HG03139 (cell line): ENCODE measurements around the gene GBF1.
"Not testable (repeated sequence)": the region's sequence is repeated elsewhere in the genome, so short reads cannot be mapped to it uniquely, and the experiment has no call there.

Source experiments
- ATAC-seq: cut with Tn5 transposase; IDR thresholded peaks from one replicate; pipeline ENCODE4 v1.9.1; 2021; ENCODE audit not compliant: unreplicated experiment

The GBF1 gene

GRCh38 chr10:102233997-102234396 is 11.3 kb upstream of the GBF1 start:
- ATAC-seq = no peak

GRCh38 chr10:102234888-102235597 is 10.3 kb upstream of the GBF1 start:
- no peak for ATAC-seq

GRCh38 chr10:102235598-102235920 is 9.8 kb upstream of the GBF1 start:
- ATAC-seq = no peak

GRCh38 chr10:102236006-102236405 is 9.3 kb upstream of the GBF1 start:
- no peak for ATAC-seq

GRCh38 chr10:102237711-102238252 is 7.5 kb upstream of the GBF1 start:
- no peak for ATAC-seq

- no peak for ATAC-seq
Observed at GRCh38 chr10:102240467-102241031, 4.8 kb upstream of the GBF1 start.

- ATAC-seq = no peak
Observed at GRCh38 chr10:102241032-102241443, 4.3 kb upstream of the GBF1 start.

- no peak for ATAC-seq
Observed at GRCh38 chr10:102241444-102242117, 3.8 kb upstream of the GBF1 start, which contains the start of gene PITX3. TSS of gene PITX3 (minus strand) at chr10:102241512. CDS start at chr10:102232080, 9,432 bp downstream.

GRCh38 chr10:102242118-102242485 is 3.2 kb upstream of the GBF1 start:
- ATAC-seq = no peak

GRCh38 chr10:102243309-102243708 is 2.0 kb upstream of the GBF1 start:
- ATAC-seq = no peak

GRCh38 chr10:102245932-102246251 is 560 bp downstream of the GBF1 start:
- ATAC-seq = no peak

GRCh38 chr10:102246261-102246660 is 929 bp downstream of the GBF1 start:
- ATAC-seq = no peak

- no peak for ATAC-seq
Observed at GRCh38 chr10:102247734-102248133, 2.4 kb downstream of the GBF1 start.

- not testable (repeated sequence) for ATAC-seq
Observed at GRCh38 chr10:102252508-102252907, 7.2 kb downstream of the GBF1 start.

- no peak for ATAC-seq
Observed at GRCh38 chr10:102254426-102254825, 9.1 kb downstream of the GBF1 start.

- no peak for ATAC-seq
Observed at GRCh38 chr10:102255404-102255803, 10.1 kb downstream of the GBF1 start.

GRCh38 chr10:102261196-102261595 is 15.9 kb downstream of the GBF1 start:
- no peak for ATAC-seq

- ATAC-seq = no peak
Observed at GRCh38 chr10:102261842-102262241, 16.5 kb downstream of the GBF1 start.

- no peak for ATAC-seq
Observed at GRCh38 chr10:102262744-102263370, 17.5 kb downstream of the GBF1 start.

GRCh38 chr10:102264371-102264770 is 19.0 kb downstream of the GBF1 start:
- no peak for ATAC-seq

- no peak for ATAC-seq
Observed at GRCh38 chr10:102266670-102267069, 21.3 kb downstream of the GBF1 start.

- no peak for ATAC-seq
Observed at GRCh38 chr10:102267748-102268147, 22.4 kb downstream of the GBF1 start.
